ENCODE measurements around the gene PTTG1IP2.

GRCh38 chr7:90465816-90466215 lies 3.6 kb upstream of the PTTG1IP2 start:
- TF ChIP-seq TAF1 (IDR thresholded peaks at IDR 0.05; ENCODE audit: borderline replicate concordance, insufficient read depth, low read length) (no peak), REST (IDR thresholded peaks at IDR 0.05; ENCODE audit: insufficient read depth in 1 of 2, low read depth in 2 of 2, low read length in 2 of 2) (no peak), POLR2AphosphoS5 (IDR thresholded peaks at IDR 0.05; ENCODE audit: low read depth, low read length) (no peak), SIN3A (IDR thresholded peaks at IDR 0.05; ENCODE audit: borderline replicate concordance, insufficient read depth, low read length) (no peak), FOXP2 (optimal IDR thresholded peaks at IDR 0.05; ENCODE audit: borderline replicate concordance, extremely low read depth, extremely low read length, insufficient read depth) (no peak)
